ENCODE results near the gene RBFOX1.

DNA sequence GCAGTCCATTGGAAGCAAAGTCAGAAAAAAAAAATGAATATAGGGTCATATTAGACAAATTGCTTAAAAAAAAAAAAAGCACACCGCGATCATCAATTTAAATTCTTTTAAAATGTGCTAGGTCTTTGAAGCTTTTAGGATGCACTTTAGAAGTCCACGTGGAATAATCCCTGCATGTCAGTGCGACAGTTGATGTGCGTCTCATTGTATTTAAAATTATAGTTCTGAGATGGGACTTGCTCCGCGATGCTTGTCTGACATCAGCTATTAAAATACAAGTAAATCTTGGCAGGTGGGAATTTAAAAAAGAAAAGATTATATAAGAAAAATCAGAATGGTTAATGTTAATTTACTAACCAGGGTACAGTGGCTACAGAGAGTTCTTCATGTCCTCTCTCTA lies 105.2 kb downstream of the RBFOX1 start:
- TF ChIP-seq CTCF (IDR thresholded peaks at IDR 0.05) (no peak), POLR2A (IDR thresholded peaks at IDR 0.05) (no peak), POLR2AphosphoS5 (IDR thresholded peaks at IDR 0.05) (no peak)
